ENCODE measurements around the gene VPS13C. TPM values are rescaled to one million over a fixed set of nuclear protein-coding genes. Genes with fewer than 3 reads are reported as not detected.

Gene VPS13C
- total and polyA plus RNA-seq, 2 experiments from 2014 or later, result 10.2 to 20.5 TPM

DNA sequence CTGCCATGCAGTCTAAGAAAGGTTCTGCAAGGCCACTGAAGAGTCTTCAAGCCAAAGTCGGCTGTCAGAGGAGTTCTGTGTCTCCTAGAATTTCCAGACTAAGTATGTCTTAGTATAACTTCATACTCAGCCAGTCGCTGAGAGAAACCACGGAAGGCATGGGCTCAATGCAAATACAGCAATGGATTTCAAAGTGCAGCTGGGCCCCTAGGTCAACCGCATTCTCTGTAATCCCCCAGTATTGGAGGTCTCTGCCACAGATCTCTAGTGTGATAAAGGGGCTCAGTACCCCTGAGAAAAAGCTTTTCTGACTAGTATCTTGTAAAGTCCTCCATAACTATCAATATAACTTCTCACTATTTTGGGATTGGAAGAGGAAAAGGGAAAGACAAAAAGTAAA, 208.3 kb downstream of the VPS13C start:
- Histone ChIP-seq H4K20me1 (replicated peaks; ENCODE audit: insufficient read depth) (no peaks in the 10 kb centered on the region), H2AFZ (no peak overlapping the region), H3K4me3 (no peak overlapping the region), H3K4me1 (ENCODE audit: insufficient read depth) (no peaks in the 10 kb centered on the region), H3K79me2 (replicated peaks; ENCODE audit: insufficient read depth) (no peaks in the 10 kb centered on the region), H3K9me2 (ENCODE audit: insufficient read depth) (no peaks in the 10 kb centered on the region), H3F3A (replicated peaks; ENCODE audit: low read depth) (no peaks in the 10 kb centered on the region), H3K27me3 (ENCODE audit: insufficient read depth) (no peaks in the 10 kb centered on the region), H3K4me2 (no peak overlapping the region), H3K27ac (ENCODE audit: low read depth) (no peak overlapping the region), H3K36me3 (ENCODE audit: insufficient read depth) (no peaks in the 10 kb centered on the region)
- no peak overlapping the region for H3K4me3 Mint-ChIP-seq
- no peaks in the 10 kb centered on the region for H3K27me3 Mint-ChIP-seq (ENCODE audit: insufficient read depth, low read depth, poor library complexity)
- TF ChIP-seq REST (IDR thresholded peaks at IDR 0.05; ENCODE audit: unreplicated experiment), result no peak
- no peak for TF ChIP-seq POLR2AphosphoS5 (IDR thresholded peaks at IDR 0.05; ENCODE audit: low read depth)
- no peak for TF ChIP-seq JUNB (IDR thresholded peaks at IDR 0.05; ENCODE audit: unreplicated experiment)
- no peak for TF ChIP-seq EZH2phosphoT487 (IDR thresholded peaks at IDR 0.05; ENCODE audit: unreplicated experiment)
- no peak for TF ChIP-seq STAT1 (IDR thresholded peaks at IDR 0.05; ENCODE audit: unreplicated experiment)
- no peak for TF ChIP-seq ZNF114 (CRISPR knock-in tag; IDR thresholded peaks at IDR 0.05)
- TF ChIP-seq ZNF331 (CRISPR knock-in tag; IDR thresholded peaks at IDR 0.05; ENCODE audit: low read depth), result no peak
- no peak for TF ChIP-seq EZH2 (IDR thresholded peaks at IDR 0.05; ENCODE audit: low read depth, unreplicated experiment)
- no peak for TF ChIP-seq ZNF462 (CRISPR knock-in tag; IDR thresholded peaks at IDR 0.05)
- no peak for TF ChIP-seq ETS1 (IDR thresholded peaks at IDR 0.05)
- no peak for TF ChIP-seq CREB1 (CRISPR knock-in tag; IDR thresholded peaks at IDR 0.05; ENCODE audit: low read depth)
- TF ChIP-seq, protein P1, sequence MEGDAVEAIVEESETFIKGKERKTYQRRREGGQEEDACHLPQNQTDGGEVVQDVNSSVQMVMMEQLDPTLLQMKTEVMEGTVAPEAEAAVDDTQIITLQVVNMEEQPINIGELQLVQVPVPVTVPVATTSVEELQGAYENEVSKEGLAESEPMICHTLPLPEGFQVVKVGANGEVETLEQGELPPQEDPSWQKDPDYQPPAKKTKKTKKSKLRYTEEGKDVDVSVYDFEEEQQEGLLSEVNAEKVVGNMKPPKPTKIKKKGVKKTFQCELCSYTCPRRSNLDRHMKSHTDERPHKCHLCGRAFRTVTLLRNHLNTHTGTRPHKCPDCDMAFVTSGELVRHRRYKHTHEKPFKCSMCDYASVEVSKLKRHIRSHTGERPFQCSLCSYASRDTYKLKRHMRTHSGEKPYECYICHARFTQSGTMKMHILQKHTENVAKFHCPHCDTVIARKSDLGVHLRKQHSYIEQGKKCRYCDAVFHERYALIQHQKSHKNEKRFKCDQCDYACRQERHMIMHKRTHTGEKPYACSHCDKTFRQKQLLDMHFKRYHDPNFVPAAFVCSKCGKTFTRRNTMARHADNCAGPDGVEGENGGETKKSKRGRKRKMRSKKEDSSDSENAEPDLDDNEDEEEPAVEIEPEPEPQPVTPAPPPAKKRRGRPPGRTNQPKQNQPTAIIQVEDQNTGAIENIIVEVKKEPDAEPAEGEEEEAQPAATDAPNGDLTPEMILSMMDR (conservative IDR thresholded peaks at IDR 0.05; ENCODE audit: low read depth in 2 of 2), result no peak
- no peak for TF ChIP-seq NANOG (IDR thresholded peaks at IDR 0.05; ENCODE audit: borderline replicate concordance)
- no peaks in the 10 kb centered on the region for H3K9me3 Mint-ChIP-seq
- no peak for ATAC-seq
- H3K36me3 Mint-ChIP-seq (ENCODE audit: low read depth), result no peaks in the 10 kb centered on the region
- DNase-seq (ENCODE audit: low spot score), result no peak
- H3K27ac Mint-ChIP-seq, result no peak overlapping the region
- no peaks in the 10 kb centered on the region for H3K4me1 Mint-ChIP-seq

Measured in GM23338 (cell line).